HG03025 (cell line): ENCODE results near the gene TMEM11.
"Not testable (repeated sequence)": the region's sequence is repeated elsewhere in the genome, so short reads cannot be mapped to it uniquely, and the experiment has no call there.

ENCODE experiments used
- ATAC-seq: cut with Tn5 transposase; IDR thresholded peaks from one replicate; pipeline ENCODE4 v1.9.1; 2021; ENCODE audit warnings: mild to moderate bottlenecking, moderate library complexity; ENCODE audit not compliant: unreplicated experiment, low FRiP score

Gene TMEM11

DNA sequence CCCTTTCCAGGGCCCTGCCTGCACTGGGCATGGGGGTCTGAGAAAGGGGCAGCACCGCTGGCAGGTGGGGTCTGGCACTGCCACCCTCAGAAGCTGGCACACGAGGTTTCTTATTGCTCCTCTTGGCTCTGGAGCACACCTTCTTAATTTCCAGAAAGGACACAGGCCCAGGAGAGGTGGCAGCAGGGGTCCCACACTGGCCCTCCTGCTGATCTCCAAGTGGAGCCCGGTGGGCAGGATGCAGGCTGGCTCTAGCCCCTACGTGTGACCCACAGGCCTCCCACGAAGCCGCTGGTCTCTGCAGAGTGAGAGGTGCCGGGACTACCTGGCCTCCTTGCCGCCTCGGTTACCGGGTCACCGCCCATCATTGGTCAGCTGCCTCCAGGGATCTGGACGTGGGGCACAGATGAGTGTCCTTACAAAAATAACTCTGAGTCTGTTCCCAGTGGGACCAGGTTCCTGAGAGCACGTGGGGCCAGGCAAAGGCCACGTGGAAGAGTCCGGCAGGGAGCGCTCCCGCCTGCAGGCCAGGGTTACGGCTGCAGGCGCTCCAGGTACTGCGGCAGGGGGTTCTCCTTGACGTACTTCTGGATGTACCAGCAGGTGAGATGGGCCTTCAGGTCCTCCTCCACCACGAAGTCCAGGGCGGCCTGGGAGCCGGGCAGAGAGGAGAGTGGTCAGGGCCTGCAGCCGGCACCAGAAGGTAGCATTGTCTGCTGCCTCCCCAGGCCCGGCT is 29.0 kb upstream of the TMEM11 start:
- ATAC-seq: no peak

DNA sequence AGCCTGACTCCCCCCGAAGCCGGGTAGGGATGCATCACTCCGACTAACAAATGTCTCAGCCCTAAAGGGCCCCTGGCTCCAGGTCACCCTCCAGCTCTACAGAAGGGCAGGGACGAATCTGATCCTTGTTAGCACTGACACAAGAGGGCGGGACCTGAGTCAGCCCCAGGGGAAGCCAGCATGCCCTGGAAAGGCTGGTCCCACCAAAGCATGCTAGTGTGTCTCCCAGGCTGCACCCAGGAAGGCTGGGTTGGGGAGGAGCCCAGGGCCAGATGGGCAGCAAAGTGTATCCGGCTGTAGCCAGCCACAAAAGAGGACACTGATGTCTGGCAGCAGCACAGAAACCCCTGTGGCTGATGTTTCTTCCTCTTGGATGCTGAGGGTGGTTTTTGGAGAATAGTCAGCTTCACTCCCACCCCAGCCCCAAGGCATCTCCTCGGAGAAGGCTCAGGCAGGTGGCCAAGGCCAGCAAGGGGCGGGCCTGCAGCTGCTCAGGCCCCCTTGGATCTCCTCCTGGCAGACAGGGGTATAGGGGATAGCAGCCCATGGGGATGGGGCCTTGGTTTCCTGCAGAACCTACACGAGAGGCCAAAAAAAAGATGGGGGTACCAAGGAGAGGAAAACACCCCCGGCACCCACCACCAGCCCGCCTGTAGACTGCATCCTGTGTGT is 28.2 kb upstream of the TMEM11 start:
- ATAC-seq: no peak

DNA sequence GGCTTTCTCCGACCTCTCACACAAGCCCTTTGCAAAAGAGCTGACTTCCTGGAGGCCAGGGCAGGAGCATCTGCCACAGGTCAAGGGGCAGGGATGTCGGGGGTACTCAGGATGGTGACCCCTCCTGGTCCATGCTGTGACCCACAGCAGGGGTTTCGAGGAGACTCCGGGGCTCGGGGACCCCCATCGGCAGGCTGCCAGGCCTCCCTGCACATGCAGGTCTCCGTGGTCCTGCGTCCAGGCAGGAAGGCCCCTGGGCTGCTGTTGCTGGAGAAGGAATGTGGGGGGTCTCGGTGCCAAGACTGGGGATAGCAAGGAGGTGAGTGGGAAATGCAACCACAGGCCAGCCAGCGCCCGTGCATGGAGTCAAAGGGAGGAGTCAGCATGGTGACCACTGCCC is 27.6 kb upstream of the TMEM11 start:
- ATAC-seq: no peak

DNA sequence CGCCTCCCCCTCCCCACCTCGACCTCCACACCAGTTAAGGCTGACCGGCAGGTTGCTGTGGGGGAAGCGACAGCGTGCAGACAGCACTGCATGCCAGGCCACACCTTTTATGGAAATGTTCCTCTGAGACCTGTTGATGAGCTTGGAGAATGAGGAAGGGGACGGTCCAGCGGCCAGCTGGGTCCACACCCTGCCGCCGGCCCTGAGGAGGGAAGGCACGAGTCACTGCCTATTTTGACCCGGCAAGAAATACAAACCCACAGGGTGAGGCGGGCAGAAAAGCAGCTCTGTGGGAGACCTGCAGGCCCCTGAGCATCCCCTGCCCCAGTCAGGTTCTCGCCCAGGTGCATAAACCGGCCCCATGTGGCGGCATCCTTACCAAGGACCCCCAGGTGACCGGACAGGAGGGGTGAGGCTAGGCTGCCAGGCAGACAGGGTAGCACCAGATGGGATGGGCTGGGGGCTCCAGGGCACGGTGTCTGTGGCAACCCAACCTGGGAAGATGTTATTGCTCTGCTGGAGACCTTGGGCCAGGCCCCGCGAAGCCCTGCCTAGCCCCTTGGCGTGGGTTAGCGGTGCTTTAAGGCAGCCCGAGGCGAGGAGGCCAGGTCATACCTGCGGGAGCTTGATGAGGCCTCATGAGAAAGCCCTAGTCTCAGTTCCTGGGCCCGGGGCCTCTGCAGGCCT is 26.6 kb upstream of the TMEM11 start:
- no peak for ATAC-seq

DNA sequence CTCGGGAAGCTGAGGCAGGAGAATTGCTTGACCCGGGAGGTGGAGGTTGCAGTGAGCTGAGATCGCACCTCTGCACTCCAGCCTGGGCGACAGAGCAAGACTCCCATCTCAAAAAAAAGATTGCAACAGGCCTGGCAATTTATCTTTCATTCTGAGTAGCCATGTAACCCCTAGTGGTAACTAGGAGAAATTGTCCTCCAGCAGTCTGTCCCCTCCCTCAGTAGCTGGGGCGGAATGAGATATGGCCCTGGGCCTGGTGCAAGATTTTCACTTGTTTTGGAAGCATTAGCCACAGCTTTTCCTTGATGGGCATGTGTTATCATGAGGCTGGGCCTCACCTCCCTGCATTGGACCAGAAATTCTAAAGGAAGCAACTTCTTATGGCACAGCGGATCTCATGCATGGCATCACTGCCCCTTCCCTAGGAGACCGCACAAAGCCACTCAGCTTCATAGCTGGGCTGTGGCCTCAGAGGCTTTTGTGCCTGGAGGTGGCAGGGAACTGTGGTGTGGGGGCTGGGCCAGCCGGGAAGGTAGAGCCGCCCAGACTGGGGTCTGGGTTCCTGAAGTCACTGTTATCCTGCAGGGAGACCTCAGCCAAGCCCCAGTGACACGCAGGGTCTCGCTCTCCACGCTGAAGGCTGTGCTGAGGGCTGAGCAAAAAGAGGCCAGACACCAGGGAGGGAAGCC is 25.9 kb upstream of the TMEM11 start:
- ATAC-seq: no peak

DNA sequence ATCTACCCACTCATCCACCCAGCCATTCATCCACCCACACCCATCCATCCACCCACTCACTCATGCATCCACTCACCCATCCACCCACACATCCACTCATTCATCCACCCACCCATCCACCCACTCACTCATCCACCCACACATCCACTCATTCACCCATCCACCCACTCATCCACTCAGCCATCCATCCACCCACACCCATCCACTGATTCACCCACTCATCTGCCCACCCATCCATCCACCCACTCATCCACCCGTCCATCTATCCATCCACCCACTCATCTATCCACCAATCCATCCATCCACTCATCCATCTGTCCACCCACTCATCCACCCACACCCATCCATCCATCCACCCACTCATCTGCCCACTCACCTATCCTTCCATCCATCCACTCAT is 22.0 kb upstream of the TMEM11 start:
- no peak for ATAC-seq

DNA sequence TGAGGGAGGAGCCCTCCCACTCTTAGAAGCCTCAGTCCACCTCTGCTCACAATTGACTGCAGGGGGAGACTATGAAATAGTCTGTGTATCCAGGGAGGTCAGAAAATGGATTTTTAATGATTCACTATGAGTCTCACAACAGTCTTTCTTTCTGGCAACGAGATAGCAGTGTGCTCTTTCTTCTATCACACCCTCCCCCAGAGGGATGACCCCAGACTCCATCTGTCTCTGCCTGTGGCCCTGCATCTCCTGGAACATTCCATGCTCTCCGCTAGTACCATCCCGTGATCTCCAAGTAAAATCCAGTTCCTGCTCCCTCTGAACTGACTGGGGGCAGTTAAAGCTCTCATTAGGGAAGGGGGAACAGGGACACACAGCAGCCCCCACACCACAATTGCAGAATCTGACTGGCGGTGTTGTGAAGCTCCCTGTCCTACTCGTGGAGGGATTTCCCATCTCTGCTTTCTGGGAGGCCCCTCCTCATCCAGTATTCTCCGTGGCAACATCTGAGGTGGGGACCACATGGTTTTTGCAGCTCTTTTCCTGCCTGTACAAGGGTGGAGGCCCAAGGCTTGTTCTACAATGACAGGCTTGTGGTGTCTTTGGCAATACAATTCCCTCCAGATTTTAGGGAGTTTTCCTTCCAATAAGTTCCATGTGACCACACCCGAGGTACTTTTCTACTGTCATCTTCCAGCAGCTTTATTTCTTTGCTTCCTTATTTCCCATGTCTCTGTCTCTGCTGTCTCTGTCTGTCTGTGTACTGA is 19.8 kb upstream of the TMEM11 start:
- no peak for ATAC-seq

DNA sequence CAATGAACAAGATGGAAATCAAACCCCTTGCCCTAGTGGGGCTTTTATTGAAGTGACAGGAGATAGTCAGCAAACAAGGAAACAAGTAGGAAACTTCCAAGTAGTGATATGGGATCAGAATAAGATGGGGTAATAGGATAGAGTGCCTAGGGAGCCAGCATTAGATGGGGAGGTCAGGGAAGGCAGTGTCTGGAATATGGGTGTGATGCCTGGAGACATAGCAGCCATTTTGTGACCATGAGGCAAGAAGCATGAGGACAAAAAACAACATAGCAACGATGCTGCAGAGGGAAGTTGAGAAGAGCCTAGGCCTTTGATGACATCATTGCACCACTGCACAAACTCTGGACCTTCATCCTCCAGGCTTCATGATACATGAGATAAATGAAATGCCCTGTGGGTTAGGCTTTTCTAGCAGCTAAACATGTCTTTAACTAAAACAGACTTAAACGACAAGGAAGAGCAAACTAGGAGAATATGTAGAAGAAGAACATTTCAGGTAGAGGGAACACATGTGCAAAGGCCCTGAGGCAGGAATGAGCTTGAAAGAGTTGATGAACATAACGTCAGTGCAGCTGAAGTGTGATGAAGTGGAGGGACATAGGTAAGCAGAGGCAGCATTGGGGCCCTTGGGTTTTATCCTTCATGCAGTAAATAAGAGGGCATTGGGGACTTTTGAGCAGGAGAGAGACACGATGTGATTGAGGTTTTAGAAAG is 18.2 kb upstream of the TMEM11 start:
- ATAC-seq: no peak

DNA sequence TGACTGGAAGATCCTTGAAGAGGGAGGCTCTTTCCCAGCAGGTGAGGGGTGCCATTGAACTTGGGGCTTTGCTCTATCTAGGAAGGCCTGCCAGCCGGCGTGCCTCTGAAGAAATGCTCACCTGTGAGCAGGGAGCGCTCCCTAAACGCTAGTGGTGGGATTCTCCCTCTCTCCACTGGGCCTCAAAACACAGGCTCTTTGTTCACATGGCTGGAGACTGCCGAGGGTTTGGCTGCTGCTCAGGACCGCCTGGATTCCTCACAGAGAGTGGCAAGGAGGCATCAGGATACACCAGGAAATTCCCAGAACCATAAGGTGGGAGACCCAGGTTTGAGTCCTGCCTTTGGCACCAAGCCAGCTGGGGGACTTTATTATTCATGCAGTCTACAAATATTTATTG is 17.6 kb upstream of the TMEM11 start:
- no peak for ATAC-seq

DNA sequence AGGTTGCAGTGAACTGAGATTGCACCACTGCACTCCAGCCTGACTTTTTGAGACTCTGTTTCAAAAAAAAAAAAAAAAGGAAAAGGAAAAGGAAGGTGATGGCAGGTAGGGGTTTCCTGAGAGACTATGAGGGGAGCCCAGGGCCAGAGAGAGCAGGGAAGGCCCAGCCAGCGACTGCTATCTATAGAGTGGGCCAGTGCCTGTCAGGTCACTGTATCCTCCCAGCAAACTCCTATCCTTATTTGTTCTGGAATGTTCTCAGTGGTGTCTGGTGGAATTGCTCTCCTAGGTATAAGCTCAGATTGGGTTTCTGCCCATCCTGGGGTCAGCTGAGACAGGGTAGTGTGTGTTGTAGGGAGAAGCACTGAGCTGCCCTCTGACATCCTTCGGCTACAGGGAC is 14.9 kb upstream of the TMEM11 start:
- no peak for ATAC-seq

DNA sequence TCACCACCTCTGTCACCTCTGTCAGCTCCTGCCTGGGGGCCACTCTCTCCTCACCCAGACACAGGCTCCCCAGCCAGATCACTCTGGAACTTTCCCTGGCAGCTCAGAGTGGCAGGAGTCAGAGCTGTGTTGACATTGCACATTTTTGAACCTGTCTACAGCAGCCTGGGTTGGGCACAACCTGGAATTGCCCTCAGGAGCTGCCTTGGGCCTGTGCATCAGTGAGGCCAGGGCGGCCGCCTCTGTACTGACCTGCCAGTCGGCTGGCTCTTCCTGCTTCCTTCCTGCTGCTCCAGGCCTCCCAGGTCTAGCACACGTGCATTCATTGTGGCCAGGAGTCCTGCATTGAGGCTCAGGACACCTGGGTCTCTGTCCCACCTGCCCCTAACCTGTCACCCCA is 14.2 kb upstream of the TMEM11 start:
- no peak for ATAC-seq

DNA sequence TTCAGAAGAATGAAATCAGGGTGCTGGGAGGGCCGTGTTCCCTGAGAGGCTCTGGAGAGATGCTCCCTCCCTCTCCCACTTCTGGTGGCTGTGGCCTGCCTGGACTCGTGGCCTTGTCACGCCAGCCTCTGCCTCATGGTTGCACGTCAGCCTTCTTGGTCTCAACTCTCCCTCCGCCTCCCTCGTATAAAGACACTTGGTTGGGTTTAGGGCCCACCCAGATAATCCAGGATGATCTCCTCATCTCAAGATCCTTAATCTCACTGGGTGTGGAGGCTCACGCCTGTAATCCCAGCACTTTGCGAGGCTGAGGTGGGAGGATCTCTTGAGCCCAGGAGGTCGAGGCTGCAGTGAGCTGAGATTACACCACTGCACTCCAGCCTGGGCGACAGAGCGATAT is 13.3 kb upstream of the TMEM11 start:
- not testable (repeated sequence) for ATAC-seq

DNA sequence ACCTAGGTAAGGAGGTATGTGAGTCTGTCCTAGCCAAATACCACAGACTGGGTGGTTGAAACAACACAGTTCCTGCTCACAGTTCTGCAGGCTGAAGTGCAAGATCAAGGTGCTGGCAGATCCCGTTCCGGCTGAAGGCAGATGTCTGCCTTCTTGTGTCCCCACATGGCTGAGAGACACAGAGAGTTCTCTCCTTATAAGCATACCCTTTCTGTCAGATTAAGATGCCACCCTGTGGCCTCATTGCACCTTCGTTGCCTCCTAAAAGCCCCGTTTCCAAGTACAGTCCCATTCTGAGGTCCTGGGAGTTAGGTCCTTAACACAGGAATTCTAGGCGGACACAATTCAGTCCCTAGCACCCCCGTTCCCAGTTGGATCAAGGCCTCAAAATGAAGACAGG is 9.1 kb upstream of the TMEM11 start:
- ATAC-seq: no peak

DNA sequence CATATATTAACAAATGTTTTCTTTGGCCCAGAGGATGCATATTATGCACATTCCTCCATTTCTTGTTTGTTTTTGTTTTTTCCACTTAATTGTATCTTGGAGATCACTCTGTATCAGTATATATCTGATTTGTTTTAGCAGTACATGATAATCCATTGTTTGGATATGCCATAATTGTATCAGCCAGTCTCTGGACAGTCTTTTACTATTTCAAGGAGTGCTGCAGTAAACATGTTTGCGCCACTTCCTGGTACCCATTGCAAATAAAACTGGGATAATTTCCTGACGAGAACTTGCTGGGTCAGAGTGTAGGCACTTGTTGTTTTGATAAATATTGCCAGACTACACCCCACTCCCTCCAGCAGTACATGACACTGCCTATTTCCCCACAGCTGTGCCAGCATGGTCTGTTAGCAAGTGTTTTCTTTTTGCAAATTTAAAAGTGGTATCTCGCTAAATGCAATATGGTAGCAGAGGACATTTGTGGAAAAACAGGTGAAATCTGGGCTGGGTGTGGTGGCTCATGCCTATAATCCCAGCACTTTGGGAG is 4.9 kb upstream of the TMEM11 start:
- no peak for ATAC-seq

DNA sequence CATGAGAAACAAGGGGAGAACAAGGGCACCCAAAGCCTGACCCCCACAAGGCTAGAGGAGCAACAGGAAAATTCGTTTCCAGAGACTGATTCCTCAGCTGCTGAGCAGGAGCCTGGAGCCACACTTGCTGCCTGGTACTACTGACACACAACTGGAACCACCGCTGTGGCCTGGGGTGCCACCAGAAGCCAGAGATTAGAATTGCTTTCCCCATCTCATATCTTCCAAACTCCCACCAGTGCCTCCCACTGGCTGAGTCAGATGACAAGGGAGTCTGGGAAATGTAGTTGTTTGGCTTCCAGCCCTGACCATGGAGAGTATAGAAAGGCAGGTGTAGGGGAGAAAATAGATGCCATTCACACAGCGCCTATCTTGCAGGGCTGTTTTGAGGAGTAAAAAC is 4.1 kb upstream of the TMEM11 start:
- ATAC-seq: no peak

DNA sequence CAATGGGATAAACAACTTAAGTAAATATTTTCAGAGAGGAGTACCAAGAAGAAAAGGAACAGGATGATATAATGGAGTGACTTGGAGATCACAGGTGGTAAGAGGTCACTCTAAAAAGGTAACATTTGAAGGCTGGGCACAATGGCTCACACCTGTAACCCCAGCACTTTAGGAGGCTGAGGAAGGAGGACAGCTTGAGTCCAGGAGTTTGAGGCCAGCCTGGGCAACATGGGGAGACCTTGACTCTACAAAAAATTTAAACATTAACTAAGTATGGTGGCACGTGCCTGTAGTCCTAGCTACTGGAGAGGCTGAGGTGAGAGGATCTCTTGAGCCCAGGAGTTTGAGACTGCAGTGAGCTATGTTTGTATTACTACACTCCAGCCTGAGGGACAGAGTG is 3.4 kb upstream of the TMEM11 start:
- no peak for ATAC-seq

DNA sequence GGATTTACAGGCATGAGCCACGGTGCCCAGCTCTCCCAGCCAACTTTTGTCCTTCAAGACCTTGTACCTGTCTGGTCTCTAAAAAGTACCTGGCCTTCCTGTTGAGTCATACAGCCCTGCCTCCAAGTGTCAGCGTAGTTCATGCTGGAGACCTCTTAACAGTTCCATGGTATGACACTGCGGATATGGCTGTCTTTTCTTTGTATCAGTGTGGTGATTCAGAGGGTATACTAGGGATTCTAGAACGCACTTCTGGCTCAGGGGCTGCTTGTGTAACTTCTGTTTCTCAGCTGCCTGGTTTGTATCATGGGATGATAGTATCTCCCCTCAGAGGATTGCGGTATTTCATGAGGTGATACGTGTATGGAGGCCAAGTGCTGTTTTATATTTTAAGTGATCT is 2.0 kb upstream of the TMEM11 start:
- ATAC-seq: no peak

DNA sequence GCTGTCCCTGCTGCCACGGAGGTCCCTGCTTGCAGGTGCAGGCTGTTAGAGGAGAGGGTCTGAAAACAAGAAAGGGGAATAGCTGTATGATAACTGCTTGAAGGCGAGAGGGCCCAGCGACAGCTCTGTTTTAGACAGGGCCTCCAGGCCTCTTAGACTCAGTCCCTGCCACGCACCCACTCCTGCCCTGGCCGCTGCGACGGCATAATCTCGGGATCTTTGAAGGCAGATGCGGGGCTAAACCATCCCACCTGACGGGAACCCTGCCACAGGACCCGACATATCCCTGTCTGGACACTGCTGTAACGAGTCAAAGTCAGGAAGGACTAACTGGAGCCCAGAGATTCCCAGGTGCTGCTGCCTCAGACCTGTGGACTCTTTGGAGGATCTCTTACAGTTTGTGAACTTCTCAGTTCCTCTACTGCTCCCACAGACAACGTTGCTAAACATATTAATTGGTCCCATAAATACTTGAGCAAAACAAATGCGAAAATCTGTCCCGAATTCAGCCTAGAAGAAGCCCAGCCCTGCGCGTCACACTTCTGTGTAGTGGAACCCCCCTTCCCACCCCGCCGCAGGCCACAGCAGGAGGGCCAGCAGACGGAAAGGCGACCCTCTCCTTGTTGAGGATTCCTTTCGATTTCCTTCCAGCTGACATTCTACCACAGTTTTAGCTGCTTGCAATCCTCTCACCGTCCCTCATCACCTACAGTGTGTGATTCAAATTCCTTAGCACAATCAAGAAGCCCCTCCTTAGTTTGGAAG is 998 bp upstream of the TMEM11 start:
- ATAC-seq: peak; percentile 15

DNA sequence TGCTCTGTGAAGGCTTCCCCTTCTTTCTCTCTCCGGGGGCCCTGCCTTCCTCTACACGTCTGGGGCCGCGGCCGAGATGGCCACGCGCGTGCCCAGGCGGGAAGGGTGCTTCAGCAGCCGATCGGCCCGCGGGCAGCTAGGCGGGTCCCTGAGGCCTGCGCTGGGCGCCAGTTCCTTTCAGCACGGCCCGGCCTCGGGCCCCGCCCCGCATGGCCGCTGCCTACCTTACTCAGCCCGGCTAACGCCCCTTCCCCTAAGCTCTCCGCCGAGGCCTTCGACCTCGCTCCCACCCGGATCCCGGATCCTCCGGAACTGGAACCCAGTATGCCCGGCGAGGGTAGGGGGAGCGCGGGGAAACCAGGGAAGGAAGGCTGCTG is 335 bp downstream of the TMEM11 start:
- ATAC-seq: peak; percentile 11
